WI38 (cell line): Measurements from ENCODE around the gene CD300LF.

Experiments used
- H3K4me3 ChIP-seq: 2 replicates; pipeline ENCODE4 v1.5.1; 2011; ENCODE audit warnings: low read depth, mild to moderate bottlenecking, control low read depth, low read length
- CTCF ChIP-seq: IDR thresholded peaks from 2 replicates; pipeline ENCODE4 v1.5.1; 2012; ENCODE audit warnings: low read depth, mild to moderate bottlenecking, control low read depth, low read length

CD300LF gene

GRCh38 chr17:74729368-74729767 is 16.6 kb upstream of the CD300LF start:
- TF ChIP-seq CTCF: no peak
- H3K4me3 ChIP-seq: no peak overlapping the region

DNA sequence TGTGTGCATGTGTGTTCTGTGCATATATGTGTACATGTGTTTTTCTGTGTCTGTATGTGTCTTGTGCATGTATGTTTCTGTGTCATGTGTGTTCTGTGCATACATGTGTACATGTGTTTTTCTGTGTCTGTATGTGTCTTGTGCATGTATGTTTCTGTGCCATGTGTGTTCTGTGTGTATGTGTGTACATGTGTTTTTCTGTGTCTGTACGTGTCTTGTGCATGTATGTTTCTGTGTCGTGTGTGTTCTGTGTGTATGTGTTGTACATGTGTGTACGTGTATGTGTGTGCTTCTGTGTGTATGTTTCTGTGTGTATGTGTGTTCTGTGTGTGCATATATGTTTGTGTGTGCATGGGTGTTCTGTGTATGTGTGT is 16.0 kb upstream of the CD300LF start:
- no peak overlapping the region for H3K4me3 ChIP-seq
- TF ChIP-seq CTCF: no peak

GRCh38 chr17:74728033-74728701 is 15.4 kb upstream of the CD300LF start:
- no peak overlapping the region for H3K4me3 ChIP-seq
- no peak for TF ChIP-seq CTCF

DNA sequence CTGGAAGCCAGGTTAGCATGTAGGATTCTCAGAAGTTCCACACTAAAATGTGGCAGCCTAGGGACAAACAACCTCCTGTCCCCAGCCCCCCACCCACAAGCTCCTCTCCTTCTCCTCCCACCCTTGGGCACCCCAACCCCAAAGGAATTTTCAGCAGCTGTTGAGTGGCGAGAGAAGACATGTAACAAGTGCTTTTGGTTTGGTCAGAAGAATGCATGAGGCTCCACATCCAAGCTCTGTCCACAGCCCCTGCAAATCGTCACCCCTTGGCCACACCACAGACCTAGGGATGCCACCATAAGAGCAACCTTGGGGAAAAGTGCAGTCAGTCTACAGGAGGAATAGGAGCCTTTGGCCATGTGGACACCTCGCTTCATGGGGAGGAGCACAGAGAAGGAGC is 12.4 kb upstream of the CD300LF start:
- no peak overlapping the region for H3K4me3 ChIP-seq
- no peak for TF ChIP-seq CTCF

GRCh38 chr17:74723891-74724290 is 11.2 kb upstream of the CD300LF start:
- TF ChIP-seq CTCF: no peak
- H3K4me3 ChIP-seq: no peak overlapping the region

GRCh38 chr17:74722782-74723181 is 10.1 kb upstream of the CD300LF start:
- no peak overlapping the region for H3K4me3 ChIP-seq

GRCh38 chr17:74720506-74720905 is 7.8 kb upstream of the CD300LF start:
- no peak for TF ChIP-seq CTCF
- H3K4me3 ChIP-seq: no peak overlapping the region

More at GRCh38 chr17:74722782-74723181, 10.1 kb upstream of the CD300LF start:
- TF ChIP-seq CTCF: no peak
